Small intestine (tissue), 7 donors: Measurements from ENCODE around the gene LLGL2. TPM values are rescaled to one million over a fixed set of nuclear protein-coding genes. Genes with fewer than 3 reads are reported as not detected.

ENCODE experiments used
- DNase-seq, 2 donors: peaks; one replicate each; pipeline versions ENCODE4 v3.0.0 to v3.0.0-alpha.2; 2013
- FAIRE-seq: peaks from 2 replicates; lab custom pipeline; 2012; peaks lifted over from hg19 to GRCh38; lab: Jason Lieb, UNC
- H3K27ac ChIP-seq, 3 donors: one replicate each; pipeline ENCODE4 v1.5.1; 2013; ENCODE audit warnings: low read length in 2 of 3, mild to moderate bottlenecking in 2 of 3, control low read depth in 1 of 3, inconsistent platforms in 1 of 3, low read depth in 1 of 3, moderate library complexity in 1 of 3
- H3K27me3 ChIP-seq, 3 donors: one replicate each; pipeline ENCODE4 v1.6.1; 2013; ENCODE audit warnings: low read length in 3 of 3, inconsistent platforms in 1 of 3; ENCODE audit not compliant: control insufficient read depth in 3 of 3, insufficient read depth in 3 of 3
- H3K36me3 ChIP-seq, 3 donors: one replicate each; pipeline ENCODE4 v1.6.1; 2013; ENCODE audit warnings: low read length in 3 of 3, inconsistent platforms in 1 of 3, low read depth in 1 of 3, mild to moderate bottlenecking in 1 of 3, moderate library complexity in 1 of 3; ENCODE audit not compliant: control insufficient read depth in 3 of 3, insufficient read depth in 2 of 3
- H3K4me1 ChIP-seq, 3 donors: one replicate each; pipeline ENCODE4 v1.6.1; 2013; ENCODE audit warnings: low read length in 2 of 3, inconsistent platforms in 1 of 3, low read depth in 1 of 3, mild to moderate bottlenecking in 1 of 3, moderate library complexity in 1 of 3; ENCODE audit not compliant: control insufficient read depth in 3 of 3, insufficient read depth in 2 of 3
- H3K4me3 ChIP-seq, 3 donors: one replicate each; pipeline ENCODE4 v1.5.1; 2013; ENCODE audit warnings: low read length in 3 of 3, control low read depth in 1 of 3, inconsistent platforms in 1 of 3, low read depth in 1 of 3, mild to moderate bottlenecking in 1 of 3, moderate library complexity in 1 of 3
- H3K9me3 ChIP-seq, 2 donors: one replicate each; pipeline ENCODE4 v1.6.1; 2013; ENCODE audit warnings: low read depth in 1 of 2, low read length in 1 of 2; ENCODE audit not compliant: control insufficient read depth in 2 of 2, insufficient read depth in 1 of 2
- WGBS, 3 donors: extraction: QIAGEN DNeasy Blood & Tissue Kit; methylation state at CpG; one replicate each; pipeline ENCODE4 v1.1.7; 2013; 5-methylcytosine and 5-hydroxymethylcytosine counted together
- polyA plus RNA-seq, 4 donors: library from polyadenylated mRNA; stranded (reverse) in 3 of 4; unstranded in 1 of 4; fragments of 200-250 nt in 3 of 4; fragments of 120-200 nt in 1 of 4; gene quantifications; one replicate each; pipeline versions ENCODE4 v1.2.1 to v1.2.3, GENCODE V29; 2013
- donor health status: healthy with polysubstance abuse.
- donor health status: control.
- donor health status: control.
- donor health status: Bipolar disorder and iron deficiency.
- donor health status: healthy.

LLGL2 gene
- polyA plus RNA-seq, 4 donors: 140 to 365 (median 244) TPM

- Histone ChIP-seq H3K9me3 (no peaks in the 10 kb centered on the region), H3K27me3 (no peaks in the 10 kb centered on the region), H3K4me1 (peaks cover 0 to 24% (median 0%) of the 10 kb centered on the region in 3 donors), H3K27ac (no peak overlapping the region), H3K36me3 (peaks cover 8 to 100% (median 12%) of the 10 kb centered on the region in 3 donors), H3K4me3 (no peak overlapping the region)
- DNase-seq: no peak
- 83 to 88% (median 85%) methylated on average over 21 to 23 of the region's 23 CpGs for WGBS, 3 donors
- no peak for FAIRE-seq
Observed at GRCh38 chr17:75503337-75503950, 22.1 kb upstream of the LLGL2 start.

DNA sequence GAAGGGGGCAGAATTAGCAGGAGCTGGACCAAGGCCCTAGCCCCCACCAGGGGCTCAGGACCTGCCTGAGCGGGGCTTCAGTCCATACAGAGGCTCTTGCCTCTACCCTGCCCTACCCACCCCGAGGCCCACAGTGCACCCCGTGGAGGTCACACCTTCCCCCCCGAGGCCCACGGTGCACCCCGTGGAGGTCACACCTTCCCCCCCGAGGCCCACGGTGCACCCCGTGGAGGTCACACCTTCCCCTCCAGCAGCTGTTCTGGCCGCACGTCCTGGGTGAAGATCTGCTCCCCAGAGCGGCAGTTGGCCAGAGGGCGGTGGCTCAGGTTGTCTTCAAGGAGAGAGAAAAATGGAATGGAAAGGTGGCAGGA is 21.5 kb upstream of the LLGL2 start:
- no peaks in the 10 kb centered on the region for H3K27me3 ChIP-seq
- H3K4me1 ChIP-seq: peaks cover 0 to 30% (median 0%) of the 10 kb centered on the region in 3 donors
- 66 to 75% (median 67%) methylated on average over 12 to 13 of the region's 13 CpGs for WGBS, 3 donors
- peaks cover 8 to 100% (median 12%) of the 10 kb centered on the region in 3 donors for H3K36me3 ChIP-seq
- no peaks in the 10 kb centered on the region for H3K9me3 ChIP-seq
- FAIRE-seq (no peak), DNase-seq (no peak)
- H3K4me3 ChIP-seq: no peak overlapping the region
- no peak overlapping the region for H3K27ac ChIP-seq

GRCh38 chr17:75504347-75505151 is 20.9 kb upstream of the LLGL2 start:
- 59 to 70% (median 60%) methylated on average over 22 to 32 of the region's 32 CpGs for WGBS, 3 donors
- Histone ChIP-seq H3K27ac (no peak overlapping the region), H3K36me3 (peaks cover 5 to 100% (median 12%) of the 10 kb centered on the region in 3 donors), H3K9me3 (no peaks in the 10 kb centered on the region), H3K4me3 (no peak overlapping the region), H3K27me3 (no peaks in the 10 kb centered on the region), H3K4me1 (peaks cover 0 to 36% (median 5%) of the 10 kb centered on the region in 3 donors)
- FAIRE-seq (no peak), DNase-seq (peak; percentile 42 to 58)

GRCh38 chr17:75505152-75505409 is 20.4 kb upstream of the LLGL2 start:
- FAIRE-seq (no peak), DNase-seq (no peak)
- Histone ChIP-seq H3K4me1 (peaks cover 0 to 41% (median 5%) of the 10 kb centered on the region in 3 donors), H3K27me3 (no peaks in the 10 kb centered on the region), H3K36me3 (peaks cover 5 to 100% (median 12%) of the 10 kb centered on the region in 3 donors), H3K9me3 (no peaks in the 10 kb centered on the region), H3K4me3 (no peak overlapping the region), H3K27ac (no peak overlapping the region)
- 80 to 84% (median 83%) methylated on average over 4 of the region's 4 CpGs for WGBS, 3 donors

DNA sequence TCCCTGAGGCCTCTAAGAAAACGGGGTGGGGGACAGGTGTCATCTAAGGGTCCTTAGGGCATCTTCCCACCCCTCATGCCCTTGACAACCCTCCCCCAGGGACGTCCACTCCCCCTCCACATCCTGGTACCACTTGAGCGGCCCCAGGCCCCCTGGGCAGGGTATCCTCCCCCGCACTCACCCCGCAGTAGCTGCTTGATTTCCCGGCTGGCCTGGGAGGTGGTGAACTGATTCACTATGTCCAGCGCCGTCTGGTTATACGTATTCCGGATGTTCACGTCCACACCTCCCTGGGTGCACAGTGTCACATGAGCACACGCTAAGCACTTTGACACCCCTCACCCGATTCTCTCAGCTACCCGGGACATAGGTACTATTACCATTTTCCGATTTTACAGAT is 19.9 kb upstream of the LLGL2 start:
- peaks cover 5 to 100% (median 10%) of the 10 kb centered on the region in 3 donors for H3K36me3 ChIP-seq
- no peak for FAIRE-seq
- no peak overlapping the region for H3K4me3 ChIP-seq
- peaks cover 0 to 45% (median 5%) of the 10 kb centered on the region in 3 donors for H3K4me1 ChIP-seq
- DNase-seq: no peak
- no peaks in the 10 kb centered on the region for H3K27me3 ChIP-seq
- 88 to 94% (median 93%) methylated on average over 15 of the region's 15 CpGs for WGBS, 3 donors
- H3K9me3 ChIP-seq: no peaks in the 10 kb centered on the region
- H3K27ac ChIP-seq: no peak overlapping the region

DNA sequence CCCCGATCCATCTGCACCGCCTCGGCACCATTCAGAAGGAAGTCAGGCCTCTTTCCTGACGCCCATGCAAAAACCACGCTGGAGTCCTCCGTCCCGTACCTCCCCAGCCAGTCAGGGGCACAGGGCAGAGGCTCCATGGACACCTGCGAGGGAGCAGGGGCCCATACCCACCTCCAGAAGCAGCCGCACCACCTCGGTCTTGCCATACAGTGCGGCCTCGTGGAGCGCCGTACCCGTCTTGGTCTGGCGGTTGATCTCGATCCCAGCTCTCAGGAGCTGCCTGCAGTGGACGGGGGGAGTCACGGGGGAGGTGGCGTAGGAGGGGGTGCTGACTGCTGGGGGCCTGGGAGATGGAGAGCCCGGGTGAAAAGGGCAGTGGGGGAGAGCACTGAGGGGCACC is 19.4 kb upstream of the LLGL2 start:
- Histone ChIP-seq H3K36me3 (peaks cover 5 to 100% (median 10%) of the 10 kb centered on the region in 3 donors), H3K4me1 (peaks cover 0 to 49% (median 5%) of the 10 kb centered on the region in 3 donors), H3K27ac (no peak overlapping the region), H3K9me3 (no peaks in the 10 kb centered on the region), H3K4me3 (no peak overlapping the region), H3K27me3 (no peaks in the 10 kb centered on the region)
- FAIRE-seq (no peak), DNase-seq (no peak)
- WGBS, 3 donors: 89 to 90% (median 90%) methylated on average over 20 to 21 of the region's 21 CpGs

- Histone ChIP-seq H3K27ac (no peak overlapping the region), H3K27me3 (no peaks in the 10 kb centered on the region), H3K9me3 (no peaks in the 10 kb centered on the region), H3K4me3 (no peak overlapping the region), H3K4me1 (peaks cover 0 to 56% (median 5%) of the 10 kb centered on the region in 3 donors), H3K36me3 (peaks cover 5 to 100% (median 10%) of the 10 kb centered on the region in 3 donors)
- 87 to 94% (median 91%) methylated on average over 20 of the region's 20 CpGs for WGBS, 3 donors
- DNase-seq (no peak), FAIRE-seq (no peak)
Observed at GRCh38 chr17:75506888-75507287, 18.6 kb upstream of the LLGL2 start.

GRCh38 chr17:75507733-75508719 is 17.5 kb upstream of the LLGL2 start:
- Histone ChIP-seq H3K9me3 (no peaks in the 10 kb centered on the region), H3K4me1 (peaks cover 0 to 68% (median 7%) of the 10 kb centered on the region in 3 donors), H3K36me3 (peaks cover 5 to 95% (median 7%) of the 10 kb centered on the region in 3 donors), H3K4me3 (no peak overlapping the region), H3K27me3 (no peaks in the 10 kb centered on the region), H3K27ac (peak overlapping the region in 1 of 3 donors; percentile 78)
- WGBS, 3 donors: 75 to 77% (median 75%) methylated on average over 16 to 27 of the region's 27 CpGs
- FAIRE-seq (no peak), DNase-seq (peak in 1 of 2 donors; percentile 71)
